Measurements from ENCODE around the gene MAST4. TPM values are rescaled to one million over a fixed set of nuclear protein-coding genes. Genes with fewer than 3 reads are reported as not detected.

MAST4 gene
- total and polyA plus RNA-seq, 2 donors (not counting 1 experiment from before 2014, with no cell fraction given) = 7.0 to 15.2 TPM

DNA sequence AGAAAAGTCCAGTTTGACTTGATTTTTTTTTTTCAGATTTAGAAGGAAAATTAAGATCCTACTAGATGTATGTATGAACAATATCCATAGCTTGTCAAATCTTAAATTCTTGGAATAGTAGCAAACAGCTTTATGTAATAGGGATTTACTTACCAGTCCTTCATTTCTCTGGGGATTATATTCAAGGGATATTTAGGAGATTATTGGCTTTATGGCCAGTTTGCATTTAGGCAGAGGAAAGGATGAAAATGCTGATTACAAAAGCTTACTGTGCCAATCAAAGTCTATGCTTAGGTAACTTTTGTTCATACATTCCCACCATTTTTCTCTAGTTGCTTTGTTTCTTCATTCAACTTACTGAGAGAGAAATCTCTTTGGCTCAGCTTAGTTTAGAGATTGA lies 47.9 kb downstream of the MAST4 start:
- H3K27ac ChIP-seq (ENCODE audit: insufficient read depth, low read length) = no peak overlapping the region
- no peaks in the 10 kb centered on the region for H4K20me1 ChIP-seq (ENCODE audit: control insufficient read depth, extremely low read depth, insufficient read depth, low read length)
- H3K9me3 ChIP-seq (ENCODE audit: control insufficient read depth, insufficient read depth, low read depth, low read length) = no peaks in the 10 kb centered on the region
- no peaks in the 10 kb centered on the region for H3K79me2 ChIP-seq (ENCODE audit: control insufficient read depth, insufficient read depth, low read length)
- TF ChIP-seq EZH2 (IDR thresholded peaks at IDR 0.05; ENCODE audit: low read length, missing control alignments) (no peak), CTCF (conservative IDR thresholded peaks at IDR 0.05 in 1 of 2, IDR thresholded peaks at IDR 0.05 in 1 of 2; ENCODE audit: low read depth in 1 of 2, low read length in 2 of 2) (no peak)
- no peaks in the 10 kb centered on the region for H3K27me3 ChIP-seq (ENCODE audit: control insufficient read depth, insufficient read depth, low read length)
- H3K4me2 ChIP-seq (ENCODE audit: extremely low read depth, insufficient read depth, low read length) = no peak overlapping the region
- no peak overlapping the region for H2AFZ ChIP-seq (ENCODE audit: low read length)
- no peak overlapping the region for H3K9ac ChIP-seq (ENCODE audit: insufficient read depth, low read length)
- H3K36me3 ChIP-seq (ENCODE audit: control insufficient read depth, insufficient read depth, low read length) = no peaks in the 10 kb centered on the region
- DNase-seq (ENCODE audit: low read depth in 2 of 2) = no peak
- no peak overlapping the region for H3K4me3 ChIP-seq (replicated peaks in 1 of 4; ENCODE audit: control extremely low read depth in 1 of 4, insufficient read depth in 1 of 4, low read depth in 3 of 4, low read length in 4 of 4)
- H3K4me1 ChIP-seq (ENCODE audit: control insufficient read depth, extremely low read depth, insufficient read depth, low read length) = no peaks in the 10 kb centered on the region

DNA sequence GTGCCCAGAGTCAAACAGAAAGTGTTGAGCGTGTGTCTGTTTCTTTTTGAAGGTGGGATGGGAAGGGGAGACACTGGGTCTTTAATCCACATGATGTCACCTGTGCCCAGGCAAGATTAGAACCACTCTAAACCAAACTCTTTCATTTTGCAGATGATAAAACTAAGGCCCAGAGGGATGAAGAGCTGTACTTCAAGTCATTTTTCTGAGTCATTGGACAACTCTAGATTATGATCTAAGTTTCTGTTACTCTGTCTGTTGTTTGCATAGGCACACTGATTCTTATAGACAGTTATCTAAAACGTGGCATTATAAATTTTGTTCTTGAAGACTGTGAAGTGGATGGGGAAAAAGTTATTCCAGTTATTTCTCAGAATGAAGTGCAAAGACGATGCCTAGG lies 48.8 kb downstream of the MAST4 start:
- no peak overlapping the region for H3K9ac ChIP-seq (ENCODE audit: insufficient read depth, low read length)
- H3K27me3 ChIP-seq (ENCODE audit: control insufficient read depth, insufficient read depth, low read length) = no peaks in the 10 kb centered on the region
- H3K4me1 ChIP-seq (ENCODE audit: control insufficient read depth, extremely low read depth, insufficient read depth, low read length) = no peaks in the 10 kb centered on the region
- no peak overlapping the region for H3K4me2 ChIP-seq (ENCODE audit: extremely low read depth, insufficient read depth, low read length)
- no peaks in the 10 kb centered on the region for H3K9me3 ChIP-seq (ENCODE audit: control insufficient read depth, insufficient read depth, low read depth, low read length)
- no peak overlapping the region for H3K27ac ChIP-seq (ENCODE audit: insufficient read depth, low read length)
- no peak overlapping the region for H3K4me3 ChIP-seq (replicated peaks in 1 of 4; ENCODE audit: control extremely low read depth in 1 of 4, insufficient read depth in 1 of 4, low read depth in 3 of 4, low read length in 4 of 4)
- H4K20me1 ChIP-seq (ENCODE audit: control insufficient read depth, extremely low read depth, insufficient read depth, low read length) = no peaks in the 10 kb centered on the region
- no peak for TF ChIP-seq EZH2 (IDR thresholded peaks at IDR 0.05; ENCODE audit: low read length, missing control alignments)
- no peak for TF ChIP-seq CTCF (conservative IDR thresholded peaks at IDR 0.05 in 1 of 2, IDR thresholded peaks at IDR 0.05 in 1 of 2; ENCODE audit: low read depth in 1 of 2, low read length in 2 of 2)
- H2AFZ ChIP-seq (ENCODE audit: low read length) = no peak overlapping the region
- no peaks in the 10 kb centered on the region for H3K79me2 ChIP-seq (ENCODE audit: control insufficient read depth, insufficient read depth, low read length)
- DNase-seq (ENCODE audit: low read depth in 2 of 2) = no peak
- H3K36me3 ChIP-seq (ENCODE audit: control insufficient read depth, insufficient read depth, low read length) = no peaks in the 10 kb centered on the region

GRCh38 chr5:66646570-66646969 lies 50.4 kb downstream of the MAST4 start:
- Histone ChIP-seq H3K4me3 (replicated peaks in 1 of 4; ENCODE audit: control extremely low read depth in 1 of 4, insufficient read depth in 1 of 4, low read depth in 3 of 4, low read length in 4 of 4) (no peak overlapping the region), H2AFZ (ENCODE audit: low read length) (no peak overlapping the region), H3K27me3 (ENCODE audit: control insufficient read depth, insufficient read depth, low read length) (no peaks in the 10 kb centered on the region), H3K36me3 (ENCODE audit: control insufficient read depth, insufficient read depth, low read length) (no peaks in the 10 kb centered on the region), H3K4me1 (ENCODE audit: control insufficient read depth, extremely low read depth, insufficient read depth, low read length) (no peaks in the 10 kb centered on the region), H3K79me2 (ENCODE audit: control insufficient read depth, insufficient read depth, low read length) (no peaks in the 10 kb centered on the region), H3K27ac (ENCODE audit: insufficient read depth, low read length) (no peak overlapping the region), H3K9ac (ENCODE audit: insufficient read depth, low read length) (no peak overlapping the region), H4K20me1 (ENCODE audit: control insufficient read depth, extremely low read depth, insufficient read depth, low read length) (no peaks in the 10 kb centered on the region), H3K4me2 (ENCODE audit: extremely low read depth, insufficient read depth, low read length) (no peak overlapping the region), H3K9me3 (ENCODE audit: control insufficient read depth, insufficient read depth, low read depth, low read length) (no peaks in the 10 kb centered on the region)
- peak; percentile 7 to 14 for DNase-seq (ENCODE audit: low read depth in 2 of 2)
- TF ChIP-seq EZH2 (IDR thresholded peaks at IDR 0.05; ENCODE audit: low read length, missing control alignments) (no peak), CTCF (conservative IDR thresholded peaks at IDR 0.05 in 1 of 2, IDR thresholded peaks at IDR 0.05 in 1 of 2; ENCODE audit: low read depth in 1 of 2, low read length in 2 of 2) (no peak)

All from fibroblast of lung (primary cell).